Activated CD4-positive, alpha-beta T cell treated with anti-CD3 and anti-CD28 coated beads, Interleukin-10, Interleukin-2, amounts not matched to agents 100 ng/mL and 50 ng/mL, durations not matched to agents 16 hours and 8 hours (primary cell): ENCODE measurements around the gene RBM47.
"Not testable (repeated sequence)": the region's sequence is repeated elsewhere in the genome, so short reads cannot be mapped to it uniquely, and the experiment has no call there.

Experiments used
- DNase-seq: peaks from one replicate; pipeline ENCODE4 v3.0.0-alpha.2; 2020

The RBM47 gene

GRCh38 chr4:40629401-40630334 is at the start of gene RBM47:
TSS of gene RBM47 (minus strand) at chr4:40629864. CDS start at chr4:40438893, 190,971 bp downstream.
- DNase-seq, result peak; percentile 41

GRCh38 chr4:40678421-40678820 is 48.8 kb upstream of the RBM47 start:
- DNase-seq, result no peak

- DNase-seq, result no peak
Observed at GRCh38 chr4:40675166-40675565, 45.5 kb upstream of the RBM47 start.

GRCh38 chr4:40672528-40673522 is 43.2 kb upstream of the RBM47 start:
- DNase-seq, result peak; percentile 97

GRCh38 chr4:40669504-40669903 is 39.8 kb upstream of the RBM47 start:
- no peak for DNase-seq

- no peak for DNase-seq
Observed at GRCh38 chr4:40665842-40666241, 36.2 kb upstream of the RBM47 start.

GRCh38 chr4:40662962-40663604 is 33.4 kb upstream of the RBM47 start:
- DNase-seq, result peak; percentile 76

- no peak for DNase-seq
Observed at GRCh38 chr4:40661803-40662202, 32.1 kb upstream of the RBM47 start.

GRCh38 chr4:40656201-40656863 is 26.7 kb upstream of the RBM47 start:
- peak; percentile 77 for DNase-seq

GRCh38 chr4:40651280-40651679 is 21.6 kb upstream of the RBM47 start:
- no peak for DNase-seq

- DNase-seq, result no peak
Observed at GRCh38 chr4:40649321-40649720, 19.7 kb upstream of the RBM47 start.

- DNase-seq, result no peak
Observed at GRCh38 chr4:40648742-40649281, 19.1 kb upstream of the RBM47 start.

GRCh38 chr4:40648131-40648530 is 18.5 kb upstream of the RBM47 start:
- DNase-seq, result no peak

- DNase-seq, result no peak
Observed at GRCh38 chr4:40645586-40645985, 15.9 kb upstream of the RBM47 start.

- DNase-seq, result no peak
Observed at GRCh38 chr4:40632080-40632479, 2.4 kb upstream of the RBM47 start.

GRCh38 chr4:40630335-40631021 is 814 bp upstream of the RBM47 start:
- DNase-seq, result no peak

GRCh38 chr4:40628888-40629287 is 776 bp downstream of the RBM47 start:
- DNase-seq, result no peak

GRCh38 chr4:40628407-40628806 is 1.3 kb downstream of the RBM47 start:
- DNase-seq, result not testable (repeated sequence)

GRCh38 chr4:40627540-40627939 is 2.1 kb downstream of the RBM47 start:
- no peak for DNase-seq

- DNase-seq, result no peak
Observed at GRCh38 chr4:40626183-40626990, 3.3 kb downstream of the RBM47 start.
